Measurements from ENCODE around the gene MAPK8IP3. TPM values are rescaled to one million over a fixed set of nuclear protein-coding genes. Genes with fewer than 3 reads are reported as not detected.

Gene MAPK8IP3
- total RNA-seq, 1 experiment from 2014 or later: 72.3 TPM

GRCh38 chr16:1816396-1817275 lies 110.6 kb downstream of the MAPK8IP3 start:
- ATAC-seq (no peak), DNase-seq (ENCODE audit: low spot score) (no peak)
- CTCF ChIA-PET: no interaction called here
- TF ChIP-seq NFE2L1 (CRISPR knock-in tag; IDR thresholded peaks at IDR 0.05): no peak
- no peak for TF ChIP-seq GTF2I (CRISPR knock-in tag; conservative IDR thresholded peaks at IDR 0.05)
- peaks cover 6% of the 10 kb centered on the region for H3K36me3 Mint-ChIP-seq
- H3K4me3 Mint-ChIP-seq: no peak overlapping the region
- no peak overlapping the region for H3K27ac Mint-ChIP-seq
- no peaks in the 10 kb centered on the region for H3K27me3 Mint-ChIP-seq (ENCODE audit: low read depth)
- H3K9me3 Mint-ChIP-seq: no peaks in the 10 kb centered on the region
- no peaks in the 10 kb centered on the region for H3K4me1 Mint-ChIP-seq
- POLR2A ChIA-PET: no interaction called here

DNA sequence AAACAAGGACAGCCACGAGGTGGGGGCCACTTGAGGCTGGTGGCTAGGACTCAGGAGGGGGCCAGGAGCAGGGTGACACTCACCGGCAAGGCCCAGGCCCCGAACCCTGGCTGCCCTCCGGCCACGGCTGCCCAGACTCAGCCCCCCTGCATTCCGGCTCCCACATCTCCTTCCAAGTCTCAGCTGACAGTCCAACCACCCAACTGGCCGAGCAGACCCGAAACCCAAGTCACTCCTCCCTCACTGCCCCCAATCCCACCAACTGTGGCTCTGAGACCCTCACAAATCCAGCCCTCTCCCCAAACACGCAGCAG lies 111.2 kb downstream of the MAPK8IP3 start:
- Mint-ChIP-seq H3K27ac (no peak overlapping the region), H3K9me3 (no peaks in the 10 kb centered on the region), H3K4me3 (no peak overlapping the region), H3K27me3 (ENCODE audit: low read depth) (no peaks in the 10 kb centered on the region), H3K4me1 (no peaks in the 10 kb centered on the region), H3K36me3 (peaks cover 6% of the 10 kb centered on the region)
- no peak for DNase-seq (ENCODE audit: low spot score)
- TF ChIP-seq MYBL2 (CRISPR knock-in tag; IDR thresholded peaks at IDR 0.05) (no peak), CDX4 (CRISPR knock-in tag; IDR thresholded peaks at IDR 0.05; ENCODE audit: borderline replicate concordance) (no peak), TP53 (CRISPR knock-in tag; IDR thresholded peaks at IDR 0.05) (no peak), PRRX2 (CRISPR knock-in tag; IDR thresholded peaks at IDR 0.05) (no peak), FOXP1 (CRISPR knock-in tag; IDR thresholded peaks at IDR 0.05; ENCODE audit: borderline replicate concordance) (no peak), NFYB (CRISPR knock-in tag; conservative IDR thresholded peaks at IDR 0.05; ENCODE audit: low read depth) (no peak), GABPB1 (CRISPR knock-in tag; IDR thresholded peaks at IDR 0.05) (no peak), ERG (CRISPR knock-in tag; IDR thresholded peaks at IDR 0.05) (no peak), GTF2I (CRISPR knock-in tag; conservative IDR thresholded peaks at IDR 0.05) (no peak), MLX (CRISPR knock-in tag; IDR thresholded peaks at IDR 0.05) (no peak), ZNF219 (CRISPR knock-in tag; IDR thresholded peaks at IDR 0.05; ENCODE audit: borderline replicate concordance) (no peak)
- TF ChIP-seq, protein P1, sequence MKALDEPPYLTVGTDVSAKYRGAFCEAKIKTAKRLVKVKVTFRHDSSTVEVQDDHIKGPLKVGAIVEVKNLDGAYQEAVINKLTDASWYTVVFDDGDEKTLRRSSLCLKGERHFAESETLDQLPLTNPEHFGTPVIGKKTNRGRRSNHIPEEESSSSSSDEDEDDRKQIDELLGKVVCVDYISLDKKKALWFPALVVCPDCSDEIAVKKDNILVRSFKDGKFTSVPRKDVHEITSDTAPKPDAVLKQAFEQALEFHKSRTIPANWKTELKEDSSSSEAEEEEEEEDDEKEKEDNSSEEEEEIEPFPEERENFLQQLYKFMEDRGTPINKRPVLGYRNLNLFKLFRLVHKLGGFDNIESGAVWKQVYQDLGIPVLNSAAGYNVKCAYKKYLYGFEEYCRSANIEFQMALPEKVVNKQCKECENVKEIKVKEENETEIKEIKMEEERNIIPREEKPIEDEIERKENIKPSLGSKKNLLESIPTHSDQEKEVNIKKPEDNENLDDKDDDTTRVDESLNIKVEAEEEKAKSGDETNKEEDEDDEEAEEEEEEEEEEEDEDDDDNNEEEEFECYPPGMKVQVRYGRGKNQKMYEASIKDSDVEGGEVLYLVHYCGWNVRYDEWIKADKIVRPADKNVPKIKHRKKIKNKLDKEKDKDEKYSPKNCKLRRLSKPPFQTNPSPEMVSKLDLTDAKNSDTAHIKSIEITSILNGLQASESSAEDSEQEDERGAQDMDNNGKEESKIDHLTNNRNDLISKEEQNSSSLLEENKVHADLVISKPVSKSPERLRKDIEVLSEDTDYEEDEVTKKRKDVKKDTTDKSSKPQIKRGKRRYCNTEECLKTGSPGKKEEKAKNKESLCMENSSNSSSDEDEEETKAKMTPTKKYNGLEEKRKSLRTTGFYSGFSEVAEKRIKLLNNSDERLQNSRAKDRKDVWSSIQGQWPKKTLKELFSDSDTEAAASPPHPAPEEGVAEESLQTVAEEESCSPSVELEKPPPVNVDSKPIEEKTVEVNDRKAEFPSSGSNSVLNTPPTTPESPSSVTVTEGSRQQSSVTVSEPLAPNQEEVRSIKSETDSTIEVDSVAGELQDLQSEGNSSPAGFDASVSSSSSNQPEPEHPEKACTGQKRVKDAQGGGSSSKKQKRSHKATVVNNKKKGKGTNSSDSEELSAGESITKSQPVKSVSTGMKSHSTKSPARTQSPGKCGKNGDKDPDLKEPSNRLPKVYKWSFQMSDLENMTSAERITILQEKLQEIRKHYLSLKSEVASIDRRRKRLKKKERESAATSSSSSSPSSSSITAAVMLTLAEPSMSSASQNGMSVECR (CRISPR knock-in tag; IDR thresholded peaks at IDR 0.05; ENCODE audit: borderline replicate concordance): no peak
- TF ChIP-seq, protein P2, sequence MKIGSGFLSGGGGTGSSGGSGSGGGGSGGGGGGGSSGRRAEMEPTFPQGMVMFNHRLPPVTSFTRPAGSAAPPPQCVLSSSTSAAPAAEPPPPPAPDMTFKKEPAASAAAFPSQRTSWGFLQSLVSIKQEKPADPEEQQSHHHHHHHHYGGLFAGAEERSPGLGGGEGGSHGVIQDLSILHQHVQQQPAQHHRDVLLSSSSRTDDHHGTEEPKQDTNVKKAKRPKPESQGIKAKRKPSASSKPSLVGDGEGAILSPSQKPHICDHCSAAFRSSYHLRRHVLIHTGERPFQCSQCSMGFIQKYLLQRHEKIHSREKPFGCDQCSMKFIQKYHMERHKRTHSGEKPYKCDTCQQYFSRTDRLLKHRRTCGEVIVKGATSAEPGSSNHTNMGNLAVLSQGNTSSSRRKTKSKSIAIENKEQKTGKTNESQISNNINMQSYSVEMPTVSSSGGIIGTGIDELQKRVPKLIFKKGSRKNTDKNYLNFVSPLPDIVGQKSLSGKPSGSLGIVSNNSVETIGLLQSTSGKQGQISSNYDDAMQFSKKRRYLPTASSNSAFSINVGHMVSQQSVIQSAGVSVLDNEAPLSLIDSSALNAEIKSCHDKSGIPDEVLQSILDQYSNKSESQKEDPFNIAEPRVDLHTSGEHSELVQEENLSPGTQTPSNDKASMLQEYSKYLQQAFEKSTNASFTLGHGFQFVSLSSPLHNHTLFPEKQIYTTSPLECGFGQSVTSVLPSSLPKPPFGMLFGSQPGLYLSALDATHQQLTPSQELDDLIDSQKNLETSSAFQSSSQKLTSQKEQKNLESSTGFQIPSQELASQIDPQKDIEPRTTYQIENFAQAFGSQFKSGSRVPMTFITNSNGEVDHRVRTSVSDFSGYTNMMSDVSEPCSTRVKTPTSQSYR (CRISPR knock-in tag; IDR thresholded peaks at IDR 0.05): no peak
- TF ChIP-seq, protein P3, sequence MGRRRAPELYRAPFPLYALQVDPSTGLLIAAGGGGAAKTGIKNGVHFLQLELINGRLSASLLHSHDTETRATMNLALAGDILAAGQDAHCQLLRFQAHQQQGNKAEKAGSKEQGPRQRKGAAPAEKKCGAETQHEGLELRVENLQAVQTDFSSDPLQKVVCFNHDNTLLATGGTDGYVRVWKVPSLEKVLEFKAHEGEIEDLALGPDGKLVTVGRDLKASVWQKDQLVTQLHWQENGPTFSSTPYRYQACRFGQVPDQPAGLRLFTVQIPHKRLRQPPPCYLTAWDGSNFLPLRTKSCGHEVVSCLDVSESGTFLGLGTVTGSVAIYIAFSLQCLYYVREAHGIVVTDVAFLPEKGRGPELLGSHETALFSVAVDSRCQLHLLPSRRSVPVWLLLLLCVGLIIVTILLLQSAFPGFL (CRISPR knock-in tag; IDR thresholded peaks at IDR 0.05; ENCODE audit: borderline replicate concordance): no peak
- TF ChIP-seq, protein P4, sequence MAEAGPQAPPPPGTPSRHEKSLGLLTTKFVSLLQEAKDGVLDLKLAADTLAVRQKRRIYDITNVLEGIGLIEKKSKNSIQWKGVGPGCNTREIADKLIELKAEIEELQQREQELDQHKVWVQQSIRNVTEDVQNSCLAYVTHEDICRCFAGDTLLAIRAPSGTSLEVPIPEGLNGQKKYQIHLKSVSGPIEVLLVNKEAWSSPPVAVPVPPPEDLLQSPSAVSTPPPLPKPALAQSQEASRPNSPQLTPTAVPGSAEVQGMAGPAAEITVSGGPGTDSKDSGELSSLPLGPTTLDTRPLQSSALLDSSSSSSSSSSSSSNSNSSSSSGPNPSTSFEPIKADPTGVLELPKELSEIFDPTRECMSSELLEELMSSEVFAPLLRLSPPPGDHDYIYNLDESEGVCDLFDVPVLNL (CRISPR knock-in tag; IDR thresholded peaks at IDR 0.05; ENCODE audit: borderline replicate concordance, low read depth): no peak
- no peak for ATAC-seq
- ChIA-PET CTCF (no interaction called here), POLR2A (no interaction called here)
